Type B pancreatic cell (in vitro differentiated cells): ENCODE results near the gene AIG1. TPM values are rescaled to one million over a fixed set of nuclear protein-coding genes. Genes with fewer than 3 reads are reported as not detected.
"Not testable (repeated sequence)": the region's sequence is repeated elsewhere in the genome, so short reads cannot be mapped to it uniquely, and the experiment has no call there.

Source experiments
- DNase-seq: peaks from one replicate; pipeline ENCODE4 v3.0.0; 2021; ENCODE audit warnings: mixed read lengths; ENCODE audit not compliant: unreplicated experiment; ENCODE audit errors: extremely low spot score
- H3K27ac Mint-ChIP-seq: 2 replicates; pipeline ENCODE4 v1.8.0; 2021; ENCODE audit warnings: mild to moderate bottlenecking, mixed read lengths
- H3K27me3 Mint-ChIP-seq: 2 replicates; pipeline ENCODE4 v1.8.0; 2021; ENCODE audit warnings: mixed read lengths
- H3K36me3 Mint-ChIP-seq: 2 replicates; pipeline ENCODE4 v1.8.0; 2021; ENCODE audit warnings: mixed read lengths
- H3K4me1 Mint-ChIP-seq: one replicate; pipeline ENCODE4 v1.8.0; 2021; ENCODE audit warnings: mixed read lengths; ENCODE audit not compliant: unreplicated experiment
- H3K4me3 Mint-ChIP-seq: 2 replicates; pipeline ENCODE4 v1.8.0; 2021; ENCODE audit warnings: mild to moderate bottlenecking, mixed read lengths
- H3K9me3 Mint-ChIP-seq: 2 replicates; pipeline ENCODE4 v1.8.0; 2021; ENCODE audit warnings: mixed read lengths
- total RNA-seq: library from RNA; stranded (reverse); gene quantifications from 2 replicates; pipeline ENCODE4 v1.2.1, GENCODE V29; 2021; ENCODE audit warnings: low replicate concordance
- TF ChIP-seq, protein P1 (sequence below): fragments of 200-600 bp; sonication (generic); conservative IDR thresholded peaks from 2 replicates; pipeline ENCODE4 v1.5.0; 2021; ENCODE audit warnings: antibody characterized with exemption, mild to moderate bottlenecking

AIG1 gene
- total RNA-seq, 1 donor from 2014 or later, result 34.3 TPM

DNA sequence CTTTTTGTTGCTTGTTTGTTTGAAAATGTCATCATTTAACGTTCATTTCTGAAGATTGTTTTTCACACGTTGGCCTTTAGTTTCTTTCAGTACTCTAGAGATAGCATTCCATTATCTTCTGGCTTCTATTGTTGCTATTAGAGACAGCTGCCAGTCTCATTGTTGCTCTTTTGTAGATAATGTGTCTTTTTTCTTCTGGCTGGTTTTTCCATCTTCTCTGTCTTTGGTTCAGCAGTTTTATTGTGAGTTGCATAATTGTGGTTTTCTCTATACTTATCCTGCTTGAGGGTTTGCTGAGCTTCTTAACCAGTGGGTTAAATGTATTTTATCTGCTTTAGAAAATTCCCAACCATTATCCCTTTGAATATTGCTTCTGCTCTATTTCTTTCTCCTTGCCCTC lies 23.2 kb upstream of the AIG1 start:
- Mint-ChIP-seq H3K4me1 (no peaks in the 10 kb centered on the region), H3K27me3 (no peaks in the 10 kb centered on the region), H3K4me3 (no peak overlapping the region), H3K9me3 (no peaks in the 10 kb centered on the region), H3K36me3 (no peaks in the 10 kb centered on the region), H3K27ac (no peak overlapping the region)
- TF ChIP-seq, protein P1, sequence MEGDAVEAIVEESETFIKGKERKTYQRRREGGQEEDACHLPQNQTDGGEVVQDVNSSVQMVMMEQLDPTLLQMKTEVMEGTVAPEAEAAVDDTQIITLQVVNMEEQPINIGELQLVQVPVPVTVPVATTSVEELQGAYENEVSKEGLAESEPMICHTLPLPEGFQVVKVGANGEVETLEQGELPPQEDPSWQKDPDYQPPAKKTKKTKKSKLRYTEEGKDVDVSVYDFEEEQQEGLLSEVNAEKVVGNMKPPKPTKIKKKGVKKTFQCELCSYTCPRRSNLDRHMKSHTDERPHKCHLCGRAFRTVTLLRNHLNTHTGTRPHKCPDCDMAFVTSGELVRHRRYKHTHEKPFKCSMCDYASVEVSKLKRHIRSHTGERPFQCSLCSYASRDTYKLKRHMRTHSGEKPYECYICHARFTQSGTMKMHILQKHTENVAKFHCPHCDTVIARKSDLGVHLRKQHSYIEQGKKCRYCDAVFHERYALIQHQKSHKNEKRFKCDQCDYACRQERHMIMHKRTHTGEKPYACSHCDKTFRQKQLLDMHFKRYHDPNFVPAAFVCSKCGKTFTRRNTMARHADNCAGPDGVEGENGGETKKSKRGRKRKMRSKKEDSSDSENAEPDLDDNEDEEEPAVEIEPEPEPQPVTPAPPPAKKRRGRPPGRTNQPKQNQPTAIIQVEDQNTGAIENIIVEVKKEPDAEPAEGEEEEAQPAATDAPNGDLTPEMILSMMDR, result no peak
- DNase-seq, result no peak

DNA sequence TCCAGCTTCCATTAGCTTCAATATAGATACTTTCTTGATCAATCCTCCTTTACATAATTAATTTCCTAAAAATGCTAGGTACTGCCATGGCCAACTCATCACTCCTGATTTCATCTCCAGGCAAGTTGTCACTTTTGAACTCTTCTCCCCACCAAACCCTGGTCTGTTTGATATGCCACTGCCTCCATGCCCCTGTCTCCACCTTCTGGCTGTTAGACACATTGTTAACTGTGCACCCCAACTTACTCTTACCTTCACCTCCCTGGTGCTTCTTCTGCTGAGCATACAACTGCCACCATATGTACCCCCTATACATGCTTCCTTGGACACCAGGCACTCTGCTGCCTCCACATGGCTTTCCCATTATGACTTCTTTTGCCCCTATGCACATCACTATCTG lies 21.9 kb upstream of the AIG1 start:
- no peak overlapping the region for H3K4me3 Mint-ChIP-seq
- TF ChIP-seq, protein P1, result no peak
- no peaks in the 10 kb centered on the region for H3K4me1 Mint-ChIP-seq
- no peaks in the 10 kb centered on the region for H3K36me3 Mint-ChIP-seq
- no peaks in the 10 kb centered on the region for H3K27me3 Mint-ChIP-seq
- H3K9me3 Mint-ChIP-seq, result no peaks in the 10 kb centered on the region
- no peak overlapping the region for H3K27ac Mint-ChIP-seq
- DNase-seq, result no peak

DNA sequence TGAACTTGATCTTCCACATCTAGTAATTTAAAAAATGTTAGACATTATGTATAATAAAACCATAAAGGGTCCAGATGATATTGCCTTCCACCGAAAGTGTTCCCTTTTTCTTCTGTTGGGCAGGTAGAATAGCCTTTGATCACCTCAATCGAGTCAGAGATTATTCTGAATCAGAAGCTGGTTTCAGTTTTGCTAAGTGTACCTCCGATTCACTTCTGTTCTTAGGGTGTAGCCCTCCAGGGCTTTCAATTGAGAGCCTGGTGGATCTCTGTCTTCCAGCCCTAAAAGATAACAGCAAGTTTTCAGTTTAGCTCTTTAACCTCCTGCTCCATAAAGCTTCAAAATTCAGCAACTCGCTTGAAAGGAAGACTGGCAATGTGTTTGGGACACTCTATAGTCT lies 21.1 kb upstream of the AIG1 start:
- H3K27ac Mint-ChIP-seq, result no peak overlapping the region
- no peaks in the 10 kb centered on the region for H3K9me3 Mint-ChIP-seq
- no peaks in the 10 kb centered on the region for H3K27me3 Mint-ChIP-seq
- no peaks in the 10 kb centered on the region for H3K36me3 Mint-ChIP-seq
- DNase-seq, result no peak
- no peak overlapping the region for H3K4me3 Mint-ChIP-seq
- H3K4me1 Mint-ChIP-seq, result no peaks in the 10 kb centered on the region
- TF ChIP-seq, protein P1, result no peak

DNA sequence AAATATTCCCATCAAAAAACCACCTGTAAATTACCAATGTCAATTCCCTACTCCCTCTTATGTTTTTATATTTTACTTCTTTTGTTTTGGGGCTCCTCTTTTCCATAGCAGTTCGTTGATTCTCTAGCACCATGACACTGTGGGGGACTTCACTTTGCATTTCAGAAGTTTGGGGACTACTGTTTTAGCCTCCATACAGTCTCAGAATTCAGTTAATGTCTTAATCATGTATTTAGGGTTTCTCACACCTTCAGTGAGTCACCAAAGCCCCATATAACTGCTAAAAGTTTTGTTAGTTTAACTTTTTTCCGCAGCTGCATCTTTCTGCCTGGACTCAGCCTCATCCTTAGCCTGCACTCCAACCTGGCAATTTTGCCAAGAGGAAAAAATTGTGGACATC lies 20.7 kb upstream of the AIG1 start:
- TF ChIP-seq, protein P1, result no peak
- Mint-ChIP-seq H3K4me1 (no peaks in the 10 kb centered on the region), H3K27me3 (no peaks in the 10 kb centered on the region), H3K27ac (no peak overlapping the region), H3K9me3 (no peaks in the 10 kb centered on the region), H3K4me3 (no peak overlapping the region), H3K36me3 (no peaks in the 10 kb centered on the region)
- DNase-seq, result no peak

DNA sequence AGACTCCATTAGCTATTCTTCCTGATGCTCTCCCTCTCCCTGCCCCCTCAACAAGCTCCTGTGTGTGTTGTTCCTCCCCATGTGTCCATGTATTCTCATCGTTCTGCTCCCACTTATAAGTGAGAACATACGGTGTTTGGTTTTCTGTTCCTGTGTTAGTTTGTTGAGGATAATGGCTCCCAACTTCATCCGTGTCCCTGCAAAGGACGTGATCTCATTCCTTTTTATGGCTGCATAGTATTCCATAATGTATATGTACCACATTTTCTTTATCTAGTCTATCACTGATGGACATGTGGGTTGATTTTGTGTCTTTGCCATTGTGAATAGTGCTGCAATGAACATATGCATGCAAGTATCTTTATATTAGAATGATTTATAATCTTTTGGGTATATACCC lies 16.3 kb upstream of the AIG1 start:
- H3K4me1 Mint-ChIP-seq, H3K27me3 Mint-ChIP-seq, H3K9me3 Mint-ChIP-seq, H3K27ac Mint-ChIP-seq, DNase-seq, H3K4me3 Mint-ChIP-seq, H3K36me3 Mint-ChIP-seq: not testable (repeated sequence)

DNA sequence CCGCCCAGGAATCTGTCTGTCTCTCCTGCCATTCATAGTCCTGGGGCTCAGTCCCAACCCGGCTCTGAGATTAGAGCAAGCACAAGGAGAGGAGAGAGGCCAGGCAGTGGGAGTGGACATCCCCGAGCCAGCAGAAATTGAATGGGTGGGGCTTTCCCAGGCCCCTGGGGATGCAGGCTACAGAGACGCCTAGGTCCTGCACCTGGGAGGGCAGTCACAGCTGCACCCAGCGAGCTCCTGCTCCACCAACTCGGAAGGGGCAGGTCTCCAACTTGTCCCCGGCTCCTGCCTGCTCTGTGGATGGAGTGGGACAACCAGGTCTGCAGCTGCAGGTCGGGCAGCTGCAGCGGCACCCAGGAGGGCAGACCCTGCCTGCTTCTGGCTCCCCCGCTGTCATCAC lies 11.1 kb upstream of the AIG1 start:
- Mint-ChIP-seq H3K4me1 (no peaks in the 10 kb centered on the region), H3K36me3 (no peaks in the 10 kb centered on the region), H3K9me3 (no peaks in the 10 kb centered on the region), H3K4me3 (no peak overlapping the region), H3K27me3 (no peaks in the 10 kb centered on the region), H3K27ac (no peak overlapping the region)
- no peak for DNase-seq
- TF ChIP-seq, protein P1, result no peak
